Uterus (tissue), 4 donors: ENCODE data around the gene CCDC137. TPM values are rescaled to one million over a fixed set of nuclear protein-coding genes. Genes with fewer than 3 reads are reported as not detected.
"Not testable (repeated sequence)": the region's sequence is repeated elsewhere in the genome, so short reads cannot be mapped to it uniquely, and the experiment has no call there.

Experiments
- DNase-seq, 2 donors: peaks; one replicate each; pipeline ENCODE4 v3.0.0-alpha.2; 2019 to 2020
- H3K27ac ChIP-seq, 2 donors: fragments of 200-600 bp; sonication (generic); 1 replicate in 1 of 2; 2 replicates in 1 of 2; pipeline ENCODE4 v1.5.1; 2016 to 2018
- H3K27me3 ChIP-seq, 2 donors: fragments of 200-600 bp; sonication (generic); one replicate each; pipeline ENCODE4 v1.5.1; 2018 to 2019; ENCODE audit warnings: control low read depth in 1 of 2
- H3K36me3 ChIP-seq, 2 donors: fragments of 200-600 bp; sonication (generic); one replicate each; pipeline ENCODE4 v1.5.1; 2019; ENCODE audit warnings: control low read depth in 1 of 2
- H3K4me1 ChIP-seq, 2 donors: fragments of 200-600 bp; sonication (generic); one replicate each; pipeline ENCODE4 v1.5.1; 2018 to 2019; ENCODE audit warnings: control low read depth in 1 of 2
- H3K4me3 ChIP-seq, 2 donors: fragments of 200-600 bp; sonication (generic); 1 replicate in 1 of 2; 2 replicates in 1 of 2; pipeline ENCODE4 v1.5.1; 2018 to 2019; ENCODE audit warnings: mild to moderate bottlenecking in 1 of 2
- H3K9me3 ChIP-seq, 2 donors: fragments of 200-600 bp; sonication (generic); one replicate each; pipeline ENCODE4 v1.5.1; 2019; ENCODE audit warnings: control low read depth in 1 of 2
- CTCF ChIP-seq, 4 experiments: fragments of 200-600 bp in 2 of 4; fragments of 450-650 bp in 2 of 4; sonication (generic) in 2 of 4; IDR thresholded peaks; one replicate each; pipeline ENCODE4 v1.5.1; 2016 to 2019; ENCODE audit warnings: antibody characterized with exemption in 4 of 4, mild to moderate bottlenecking in 2 of 4, moderate library complexity in 1 of 4
- POLR2A ChIP-seq, 2 donors: fragments of 450-650 bp; IDR thresholded peaks; one replicate each; pipeline ENCODE4 v1.6.1; 2016; ENCODE audit warnings: antibody characterized with exemption in 2 of 2, mild to moderate bottlenecking in 1 of 2, moderate library complexity in 1 of 2
- intact Hi-C: fragments of 100-400 bp; cut with DNase I; formaldehyde crosslinking; loops from one replicate; pipeline ENCODE4 v1.15.1; 2023; ENCODE audit warnings: low total_unique reads
- total RNA-seq, 4 donors: library from RNA; depleted of rRNA in 3 of 4; stranded (reverse); fragments of >200 nt in 3 of 4; gene quantifications; one replicate each; pipeline versions ENCODE4 v1.1.0 to v1.2.4, GENCODE V29; 2014 to 2023
- donor health status: DM: yes; HTN: yes; CAD: no.

The CCDC137 gene
- total RNA-seq, 4 donors from 2014 or later: 0.77 to 12.3 (median 3.9) TPM

- Histone ChIP-seq H3K27me3 (no peaks in the 10 kb centered on the region), H3K27ac (no peak overlapping the region), H3K36me3 (no peaks in the 10 kb centered on the region), H3K9me3 (no peaks in the 10 kb centered on the region), H3K4me3 (no peak overlapping the region), H3K4me1 (no peaks in the 10 kb centered on the region)
- intact Hi-C loops: no loop called here
- DNase-seq: no peak
- TF ChIP-seq CTCF (IDR thresholded peaks at IDR 0.05) (no peak), POLR2A (IDR thresholded peaks at IDR 0.05) (no peak)
These were observed 7.2 kb downstream of the CCDC137 start for GRCh38 chr17:81673561-81674258.

- H3K27me3 ChIP-seq, H3K4me3 ChIP-seq, H3K36me3 ChIP-seq, H3K9me3 ChIP-seq, H3K27ac ChIP-seq, intact Hi-C loops, H3K4me1 ChIP-seq, DNase-seq: not testable (repeated sequence)
- peak; percentile 26 to 59 (median 48) for TF ChIP-seq CTCF (IDR thresholded peaks at IDR 0.05)
These were observed 9.1 kb downstream of the CCDC137 start for GRCh38 chr17:81675515-81676221.

DNA sequence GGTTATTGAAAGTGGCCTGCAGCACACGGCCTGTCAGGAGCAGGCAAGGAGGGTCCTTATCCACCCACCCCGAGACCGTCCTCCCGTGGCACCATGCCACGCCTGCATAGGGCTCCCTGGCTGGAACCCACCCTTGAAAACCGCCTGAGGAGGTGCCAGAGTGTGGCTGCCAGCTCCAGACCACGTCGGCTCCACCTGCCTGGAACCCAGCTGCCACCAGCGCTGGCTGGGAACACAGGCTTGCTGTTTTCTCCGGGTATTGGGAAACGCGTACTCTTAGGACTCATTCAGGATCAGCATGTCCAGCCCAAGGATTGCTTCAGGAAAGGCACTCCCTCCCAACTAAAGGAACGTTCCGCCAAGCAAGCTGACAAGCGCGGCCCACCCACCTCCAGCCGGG is 10.4 kb downstream of the CCDC137 start:
- no peak overlapping the region for H3K27ac ChIP-seq
- H3K4me3 ChIP-seq: no peak overlapping the region
- intact Hi-C loops: no loop called here
- no peaks in the 10 kb centered on the region for H3K27me3 ChIP-seq
- H3K9me3 ChIP-seq: no peaks in the 10 kb centered on the region
- no peaks in the 10 kb centered on the region for H3K36me3 ChIP-seq
- H3K4me1 ChIP-seq: no peaks in the 10 kb centered on the region
- DNase-seq: no peak
- TF ChIP-seq POLR2A (IDR thresholded peaks at IDR 0.05) (no peak), CTCF (IDR thresholded peaks at IDR 0.05) (no peak)

DNA sequence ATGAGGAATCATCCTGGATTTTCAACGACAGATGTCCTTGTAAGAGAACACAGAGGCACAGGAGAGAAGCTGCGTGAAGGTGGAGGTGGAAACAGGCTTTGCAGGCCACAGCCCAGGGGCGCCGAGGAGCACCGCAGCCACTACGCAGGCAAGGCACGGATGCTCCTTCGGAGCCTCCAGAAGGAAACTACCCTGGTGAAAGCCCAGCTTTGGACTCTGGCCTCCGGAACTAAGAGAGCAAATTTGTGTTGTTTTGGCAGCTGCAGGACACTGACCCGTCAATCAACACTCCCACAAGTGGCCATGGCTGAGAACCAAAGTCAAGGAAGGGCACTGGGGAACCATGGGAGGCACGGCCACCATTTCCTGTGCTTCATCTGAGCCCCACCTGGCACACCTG is 13.6 kb downstream of the CCDC137 start:
- intact Hi-C loops: no loop called here
- Histone ChIP-seq H3K4me1 (peaks cover 6 to 15% of the 10 kb centered on the region in 2 donors), H3K4me3 (no peak overlapping the region), H3K36me3 (no peaks in the 10 kb centered on the region), H3K27me3 (no peaks in the 10 kb centered on the region), H3K27ac (no peak overlapping the region), H3K9me3 (no peaks in the 10 kb centered on the region)
- TF ChIP-seq CTCF (IDR thresholded peaks at IDR 0.05) (no peak), POLR2A (IDR thresholded peaks at IDR 0.05) (no peak)
- DNase-seq: no peak

DNA sequence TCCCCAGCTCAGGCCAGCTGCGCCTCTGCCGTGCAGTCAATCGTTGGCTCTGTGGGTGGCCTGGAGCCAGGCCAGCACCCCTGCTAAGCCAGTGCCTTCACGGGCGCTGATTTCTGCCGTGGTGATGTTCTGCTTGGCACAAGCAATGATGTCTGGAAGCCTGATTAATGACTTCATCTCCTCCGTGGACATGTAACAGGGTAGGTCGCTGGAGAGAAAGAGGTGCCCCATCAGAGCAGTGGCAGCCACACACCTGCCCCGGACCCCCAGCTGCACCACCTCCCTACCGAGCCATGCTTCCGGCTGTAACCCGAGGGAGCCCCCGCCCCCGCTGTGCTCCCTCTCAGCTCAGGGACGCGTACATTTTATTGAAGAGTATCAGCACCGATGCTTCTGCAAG is 15.1 kb downstream of the CCDC137 start:
- TF ChIP-seq POLR2A (IDR thresholded peaks at IDR 0.05) (no peak), CTCF (IDR thresholded peaks at IDR 0.05) (no peak)
- H3K27ac ChIP-seq: no peak overlapping the region
- no peaks in the 10 kb centered on the region for H3K27me3 ChIP-seq
- no peak overlapping the region for H3K4me3 ChIP-seq
- H3K36me3 ChIP-seq: no peaks in the 10 kb centered on the region
- no peak for DNase-seq
- intact Hi-C loops: no loop called here
- no peaks in the 10 kb centered on the region for H3K9me3 ChIP-seq
- H3K4me1 ChIP-seq: peaks cover 7 to 19% of the 10 kb centered on the region in 2 donors
